NB4 (cell line): Measurements from ENCODE around the gene ITGB3.

Experiments used
- DNase-seq: peaks from one replicate; pipeline ENCODE4 v3.0.0; 2010; ENCODE audit warnings: low read depth
- H3K4me3 ChIP-seq: one replicate; pipeline ENCODE4 v1.5.1; 2011; ENCODE audit warnings: mild to moderate bottlenecking, low read depth, low read length, moderate library complexity
- CTCF ChIP-seq: IDR thresholded peaks from one replicate; pipeline ENCODE4 v1.5.1; 2012; ENCODE audit warnings: low read depth, low read length
- MAX ChIP-seq: IDR thresholded peaks from 2 replicates; pipeline ENCODE4 v1.6.1; 2011; ENCODE audit warnings: low read depth, low read length
- MYC ChIP-seq: IDR thresholded peaks from 2 replicates; pipeline ENCODE4 v1.6.1; 2011; ENCODE audit warnings: low read depth, low read length
- POLR2A ChIP-seq: IDR thresholded peaks from 2 replicates; pipeline ENCODE4 v1.6.1; 2011; ENCODE audit warnings: mild to moderate bottlenecking; ENCODE audit not compliant: insufficient read length; ENCODE audit errors: extremely low read depth

Gene ITGB3

GRCh38 chr17:47318197-47318918 lies 64.7 kb downstream of the ITGB3 start:
- TF ChIP-seq MYC, result no peak
- TF ChIP-seq CTCF, result no peak
- no peak for TF ChIP-seq POLR2A
- no peak for TF ChIP-seq MAX
- no peak for DNase-seq
- no peak overlapping the region for H3K4me3 ChIP-seq

- DNase-seq, result no peak
- TF ChIP-seq POLR2A (no peak), CTCF (no peak), MYC (no peak), MAX (no peak)
- no peak overlapping the region for H3K4me3 ChIP-seq
Measured at GRCh38 chr17:47320879-47321502, 67.4 kb downstream of the ITGB3 start.

GRCh38 chr17:47323382-47324223 lies 70.0 kb downstream of the ITGB3 start, which contains the start of gene EFCAB13:
Gene EFCAB13, plus strand, starts transcription at chr17:47323955. Its CDS starts 4,399 bp downstream, at chr17:47328354.
- peak; percentile 96 for DNase-seq
- TF ChIP-seq POLR2A (peak; percentile 86), MYC (no peak), MAX (peak; percentile 18; the same call in 1 of the 2 replicates)
- peak within 1 kb of the TSS; percentile 85 for H3K4me3 ChIP-seq

- peak; percentile 88 for DNase-seq
- peak overlapping the region; percentile 85 for H3K4me3 ChIP-seq
- no peak for TF ChIP-seq CTCF
- no peak for TF ChIP-seq POLR2A
- TF ChIP-seq MYC, result peak; percentile 52
- TF ChIP-seq MAX, result peak; percentile 28; the same call in 1 of the 2 replicates
Measured at GRCh38 chr17:47324224-47325020, 70.8 kb downstream of the ITGB3 start.

GRCh38 chr17:47325176-47325575 lies 71.5 kb downstream of the ITGB3 start:
- DNase-seq, result peak; percentile 24
- TF ChIP-seq CTCF (no peak), POLR2A (no peak), MYC (no peak), MAX (no peak)
- peak overlapping the region; percentile 85 for H3K4me3 ChIP-seq
